GM18507 (cell line): Measurements from ENCODE around the gene CERS6.
A peak's percentile ranks its signal among the peaks of the same experiment; 100 is the strongest.

Experiments
- DNase-seq: peaks from one replicate; pipeline ENCODE4 v3.0.0; 2011; ENCODE audit warnings: low read depth; ENCODE audit not compliant: insufficient read length; ENCODE audit errors: extremely low spot score
- FAIRE-seq: peaks from 2 replicates; lab custom pipeline; 2011; peaks lifted over from hg19 to GRCh38; lab: Jason Lieb, UNC

The CERS6 gene

DNA sequence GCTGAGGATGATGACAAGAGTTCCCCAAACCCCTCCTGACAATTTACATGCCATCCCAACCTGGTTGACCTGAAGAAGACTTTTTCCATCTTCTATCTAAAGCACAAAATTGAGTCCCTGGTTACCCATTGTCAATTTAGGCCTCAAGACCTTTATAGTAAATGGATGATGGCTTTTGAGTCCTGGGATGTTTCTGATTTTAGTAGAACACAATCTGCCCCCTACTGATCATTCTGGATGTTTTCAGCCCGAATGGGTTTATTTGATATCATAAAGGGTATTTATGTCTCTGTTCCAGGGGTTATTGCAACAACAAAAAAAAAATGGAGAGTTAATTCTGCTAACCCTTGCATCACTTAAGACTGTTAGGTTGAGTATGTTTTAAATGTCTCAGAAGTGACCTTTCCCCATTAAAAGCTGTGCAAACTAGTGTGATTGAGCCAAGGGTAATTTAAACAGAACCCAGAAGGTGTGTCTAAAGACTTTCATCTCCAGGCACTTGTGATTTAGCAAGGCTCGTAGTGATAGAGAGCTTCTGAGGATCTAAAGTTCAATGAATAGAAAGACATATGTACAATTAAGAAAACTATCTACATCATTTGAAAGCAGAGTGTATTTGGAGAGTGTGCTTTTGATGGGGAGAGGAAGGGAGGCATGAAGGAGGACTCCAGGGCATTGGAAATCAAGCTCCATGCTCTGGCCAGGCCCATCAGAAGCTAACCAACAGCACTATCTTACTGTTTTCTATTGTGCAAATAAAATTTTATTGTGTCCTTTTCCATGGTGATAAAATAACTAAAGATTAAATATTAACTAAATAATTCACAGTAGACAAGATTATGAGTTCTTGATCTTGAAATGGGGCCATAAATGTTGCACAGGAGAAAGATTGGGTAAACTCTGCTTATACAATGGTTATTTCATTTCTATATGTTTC lies 249.7 kb downstream of the CERS6 start:
- DNase-seq (no peak), FAIRE-seq (peak; percentile 70)

- DNase-seq: no peak
- FAIRE-seq: no peak
Measured at GRCh38 chr2:168706806-168707205, 250.7 kb downstream of the CERS6 start.

GRCh38 chr2:168708080-168708479 lies 252.0 kb downstream of the CERS6 start:
- FAIRE-seq (no peak), DNase-seq (no peak)

DNA sequence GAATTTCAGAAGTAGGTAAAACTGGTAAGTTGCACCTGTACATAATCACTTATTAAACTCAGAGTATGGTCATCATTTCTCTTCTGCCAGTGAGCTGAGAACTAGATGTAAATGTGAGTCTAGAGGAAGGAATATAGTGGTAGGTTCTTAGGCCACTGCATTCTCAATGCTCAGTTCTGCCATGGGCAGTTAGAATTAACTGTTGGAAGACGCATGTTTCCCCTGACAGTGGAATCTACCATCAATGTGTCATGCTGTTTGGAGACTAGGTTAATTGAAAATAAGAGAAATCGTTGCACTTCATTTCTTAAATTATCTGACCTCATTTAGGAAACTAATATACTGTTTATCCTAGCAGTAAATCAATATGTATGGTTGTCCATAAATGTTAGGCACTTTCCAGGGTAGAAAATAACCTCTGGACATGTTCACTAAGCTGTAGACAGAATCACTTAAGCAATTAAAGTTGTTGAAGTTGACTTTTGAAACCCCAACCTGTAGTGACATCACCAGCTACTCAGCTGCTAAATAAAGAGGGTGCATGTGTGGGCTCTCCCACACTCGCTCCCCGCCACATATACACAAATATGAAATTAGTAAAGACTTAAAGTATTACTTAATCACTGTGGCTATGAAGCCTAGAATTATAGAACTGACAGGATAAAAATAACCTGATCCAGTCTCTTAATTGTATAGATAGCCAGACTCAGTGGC lies 254.8 kb downstream of the CERS6 start:
- FAIRE-seq (no peak), DNase-seq (no peak)

- peak; percentile 99 for FAIRE-seq
- DNase-seq: peak; percentile 37
Measured at GRCh38 chr2:168712053-168712452, 256.0 kb downstream of the CERS6 start.

- DNase-seq: no peak
- peak; percentile 9 for FAIRE-seq
Measured at GRCh38 chr2:168713325-168713724, 257.3 kb downstream of the CERS6 start.

DNA sequence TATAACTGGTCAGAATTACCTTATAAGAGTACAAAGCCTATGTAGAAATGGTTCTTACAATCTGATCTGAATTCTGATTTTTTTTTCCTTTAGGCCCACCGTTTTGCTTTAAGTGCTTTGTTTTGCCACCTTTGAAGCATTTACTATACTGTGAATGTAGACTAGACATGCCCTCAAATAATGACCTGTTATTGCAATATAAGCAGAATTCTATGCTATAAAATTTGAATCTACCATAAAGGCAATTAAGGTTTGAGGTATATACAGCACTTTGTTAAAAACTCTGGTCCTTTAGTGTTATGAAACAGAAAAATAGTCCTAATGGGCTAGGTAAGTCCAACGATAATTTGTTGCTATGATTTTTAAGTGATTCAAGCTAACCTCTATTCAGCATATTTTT lies 259.8 kb downstream of the CERS6 start:
- FAIRE-seq (no peak), DNase-seq (no peak)

GRCh38 chr2:168716839-168717238 lies 260.8 kb downstream of the CERS6 start:
- DNase-seq (no peak), FAIRE-seq (no peak)

- no peak for FAIRE-seq
- no peak for DNase-seq
Measured at GRCh38 chr2:168717790-168718502, 261.9 kb downstream of the CERS6 start.

- no peak for FAIRE-seq
- no peak for DNase-seq
Measured at GRCh38 chr2:168718622-168719021, 262.6 kb downstream of the CERS6 start.

GRCh38 chr2:168719446-168719845 lies 263.4 kb downstream of the CERS6 start:
- DNase-seq (no peak), FAIRE-seq (no peak)

GRCh38 chr2:168722592-168722991 lies 266.5 kb downstream of the CERS6 start:
- FAIRE-seq: no peak
- DNase-seq: no peak

GRCh38 chr2:168723275-168723899 lies 267.3 kb downstream of the CERS6 start:
- DNase-seq: no peak
- FAIRE-seq: no peak

DNA sequence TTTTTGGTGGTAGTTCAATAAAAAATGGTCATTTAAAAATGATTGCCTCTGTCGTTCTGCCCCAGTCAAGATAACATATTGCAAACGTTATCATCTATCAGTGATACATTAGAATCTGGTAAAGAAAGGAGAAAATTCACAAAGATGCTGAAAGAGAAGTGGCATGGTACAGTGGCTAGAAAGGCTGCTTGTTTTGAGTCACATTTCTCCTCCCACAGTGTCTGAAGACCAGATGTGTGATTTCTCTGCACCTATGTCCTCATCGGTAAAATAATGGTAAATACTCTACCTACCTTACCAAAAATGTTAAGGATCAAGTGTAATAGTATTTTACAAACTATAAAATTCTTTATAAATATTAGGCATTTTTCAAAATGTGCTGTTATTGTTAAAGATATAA lies 270.3 kb downstream of the CERS6 start:
- FAIRE-seq (no peak), DNase-seq (no peak)

DNA sequence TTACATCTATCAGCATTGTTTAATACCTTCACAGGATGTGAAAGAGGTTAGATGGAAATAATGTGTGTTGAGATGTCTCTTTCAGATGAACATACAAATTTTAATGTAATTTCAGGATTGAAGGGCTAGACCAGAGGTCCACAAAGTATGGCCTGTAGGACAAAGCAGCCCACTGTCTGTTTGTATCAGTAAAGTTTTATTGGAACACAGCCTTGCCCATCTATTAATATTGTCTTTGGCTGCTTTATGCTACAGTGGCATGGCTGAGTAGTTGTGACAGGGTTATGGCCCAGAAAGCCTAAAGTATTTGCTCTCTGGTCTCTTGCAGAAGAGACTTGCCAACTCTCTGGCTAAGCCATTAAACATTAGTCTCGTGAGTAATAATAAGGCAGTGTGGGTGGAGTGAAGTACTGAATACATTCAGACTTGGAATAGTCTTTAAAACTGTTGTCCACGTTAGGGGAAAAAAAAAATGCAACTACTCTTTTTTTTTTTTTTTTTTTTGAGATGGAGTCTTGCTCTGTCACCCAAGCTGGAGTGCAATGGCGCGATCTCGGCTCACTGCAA lies 271.9 kb downstream of the CERS6 start:
- FAIRE-seq (peak; percentile 21), DNase-seq (no peak)

GRCh38 chr2:168729455-168729854 lies 273.4 kb downstream of the CERS6 start:
- FAIRE-seq (no peak), DNase-seq (no peak)

DNA sequence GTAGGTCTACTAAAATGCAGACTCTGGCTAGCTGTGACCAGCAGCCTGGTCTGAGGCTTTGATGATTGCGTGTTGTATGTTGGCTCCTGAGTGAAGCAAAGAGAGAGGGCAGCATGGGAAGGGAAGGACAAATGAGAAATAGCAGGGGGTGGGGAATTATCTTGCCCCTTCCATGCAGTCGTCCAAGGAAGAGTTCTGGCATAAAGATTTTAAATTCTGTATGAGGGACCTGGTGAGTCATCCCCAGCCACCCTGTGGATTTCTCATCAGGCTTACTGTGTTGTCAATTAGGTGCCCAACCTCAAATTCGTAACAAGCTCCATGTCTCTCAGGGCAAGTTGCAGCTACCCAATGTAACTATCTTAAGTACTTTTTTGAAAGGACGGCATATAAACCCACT lies 274.3 kb downstream of the CERS6 start:
- no peak for FAIRE-seq
- no peak for DNase-seq

GRCh38 chr2:168731002-168731401 lies 274.9 kb downstream of the CERS6 start:
- FAIRE-seq: no peak
- no peak for DNase-seq

- DNase-seq: no peak
Measured at GRCh38 chr2:168731616-168732015, 275.5 kb downstream of the CERS6 start.

More at GRCh38 chr2:168731616-168732015, 275.5 kb downstream of the CERS6 start:
- FAIRE-seq: no peak
